GM21526 (cell line): Measurements from ENCODE around the gene ZDHHC8.

ENCODE experiments used
- ATAC-seq: cut with Tn5 transposase; IDR thresholded peaks from one replicate; pipeline ENCODE4 v1.9.1; 2021; ENCODE audit warnings: moderate library complexity; ENCODE audit not compliant: unreplicated experiment, low FRiP score

The ZDHHC8 gene

DNA sequence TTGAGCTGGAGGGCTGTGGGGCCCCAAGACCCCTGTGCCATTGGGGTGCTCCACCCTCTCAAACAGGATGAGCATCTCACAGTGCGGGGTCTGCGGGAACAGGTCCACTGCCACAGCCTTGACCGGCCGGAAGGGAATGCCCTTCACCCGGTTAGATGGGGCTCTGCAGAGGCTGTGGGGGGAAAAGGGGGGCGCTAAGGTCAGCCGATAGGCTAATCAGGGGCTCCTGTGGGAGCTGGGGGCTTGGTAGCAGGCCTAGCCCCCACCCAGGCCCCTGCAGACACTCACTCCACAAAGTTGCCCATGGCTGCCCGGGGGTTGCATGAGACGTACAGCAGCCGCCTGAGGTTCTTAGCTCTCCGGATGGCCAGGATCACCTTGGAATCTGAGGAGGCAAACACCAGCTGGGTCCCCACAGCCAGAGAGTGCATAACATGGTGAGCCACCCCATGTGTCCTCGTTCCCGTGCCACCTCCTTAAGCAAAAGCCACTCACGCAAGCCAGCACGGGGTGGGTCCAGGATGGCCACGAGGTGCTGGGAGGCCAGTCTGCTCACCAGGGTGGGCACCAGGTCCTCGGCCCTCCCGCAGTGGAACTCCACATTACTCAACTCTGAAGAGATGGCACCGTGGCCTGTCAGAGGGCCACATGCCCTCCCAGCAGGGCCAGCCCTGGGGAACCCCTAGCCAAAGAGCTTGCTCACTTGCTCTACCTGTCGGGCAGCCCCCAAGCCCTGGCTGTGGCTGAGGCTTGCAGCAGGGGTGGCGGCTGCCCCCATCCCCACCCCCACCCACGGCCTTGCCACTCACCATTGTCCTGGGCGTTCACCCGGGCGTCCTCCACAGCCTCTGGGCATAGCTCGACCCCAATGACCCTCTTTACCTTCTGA is 18.7 kb upstream of the ZDHHC8 start:
- no peak for ATAC-seq

DNA sequence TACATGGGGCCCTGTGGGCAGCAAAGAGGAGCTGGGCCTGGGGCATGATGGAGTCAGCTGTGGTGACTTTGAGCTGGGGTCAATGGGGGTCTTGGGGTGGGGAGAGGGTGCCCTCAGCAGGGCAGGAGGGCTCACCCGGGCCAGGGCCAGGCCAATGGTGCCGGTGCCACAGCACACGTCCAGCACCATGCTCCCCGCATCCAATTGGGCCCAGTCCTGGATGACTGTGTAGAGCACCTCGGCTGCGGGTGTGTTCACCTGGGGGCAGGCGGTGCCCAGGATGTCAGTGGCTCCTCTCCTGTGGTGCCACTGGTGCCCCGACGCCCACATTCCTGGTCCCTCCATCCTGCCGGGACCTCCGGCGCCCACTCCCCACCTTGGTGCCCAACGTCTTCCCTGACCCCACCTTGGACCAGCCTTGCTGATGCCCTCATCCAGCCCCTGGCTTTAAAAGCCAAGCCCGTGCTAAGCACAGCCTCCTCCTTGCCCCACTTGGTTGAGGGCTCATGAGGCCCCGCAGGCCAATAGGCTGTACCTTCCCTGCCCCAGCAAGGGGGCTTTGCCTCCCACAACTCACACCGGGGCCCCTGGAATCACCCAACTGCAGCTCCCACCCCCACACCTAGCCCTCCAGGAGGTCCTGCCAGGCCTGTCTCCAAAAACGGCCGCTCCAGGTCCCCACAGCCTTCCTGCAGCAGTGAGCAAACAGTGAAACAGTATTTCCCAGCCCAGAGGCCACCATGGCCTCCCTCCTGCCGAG is 17.9 kb upstream of the ZDHHC8 start:
- ATAC-seq, result no peak

DNA sequence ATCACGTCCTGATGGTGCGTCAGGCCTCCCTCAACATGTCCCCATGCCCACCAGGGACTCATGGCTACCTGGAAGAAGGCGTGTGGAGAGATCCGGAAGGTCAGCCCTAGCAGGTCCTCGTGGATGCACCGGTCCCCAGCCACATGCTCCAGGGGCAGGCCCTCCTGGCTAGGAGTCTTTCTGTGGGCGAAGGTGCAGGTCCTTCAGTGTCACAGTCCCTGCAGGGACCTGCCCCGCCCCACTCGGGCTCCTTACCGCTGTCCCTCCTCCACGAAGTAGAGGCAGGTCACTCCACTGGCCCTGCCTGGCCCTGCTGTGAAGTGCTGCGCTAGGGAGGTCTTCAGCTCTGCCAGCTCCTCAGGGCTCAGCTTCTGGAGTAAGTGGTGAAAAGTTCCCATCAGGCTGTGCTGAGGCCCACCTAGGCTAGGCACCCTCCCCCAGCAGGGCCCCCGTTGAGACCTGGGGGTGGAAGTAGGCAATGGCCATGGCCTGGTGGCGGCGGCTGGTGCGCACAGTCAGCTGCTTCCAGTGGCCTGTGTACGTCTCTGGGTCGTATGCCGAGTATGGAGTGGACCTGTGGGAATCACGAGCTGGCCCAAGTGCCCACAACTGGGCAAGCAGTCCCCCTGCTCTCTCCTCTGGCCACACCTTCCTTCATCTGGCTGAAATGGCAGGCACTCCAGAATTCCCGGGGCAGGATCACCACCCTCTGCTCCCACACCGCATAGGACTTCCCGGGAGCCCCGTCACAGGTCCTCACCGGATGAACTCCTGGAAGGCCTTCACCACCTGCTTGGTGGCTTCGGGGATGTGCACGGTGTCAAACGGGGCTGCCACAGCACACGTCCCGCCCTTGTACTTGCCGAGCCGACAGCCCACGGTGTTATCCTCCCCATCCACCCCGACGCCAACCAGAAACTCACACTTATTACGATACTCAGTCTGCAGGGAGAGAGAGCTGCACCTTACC is 16.8 kb upstream of the ZDHHC8 start:
- no peak for ATAC-seq

DNA sequence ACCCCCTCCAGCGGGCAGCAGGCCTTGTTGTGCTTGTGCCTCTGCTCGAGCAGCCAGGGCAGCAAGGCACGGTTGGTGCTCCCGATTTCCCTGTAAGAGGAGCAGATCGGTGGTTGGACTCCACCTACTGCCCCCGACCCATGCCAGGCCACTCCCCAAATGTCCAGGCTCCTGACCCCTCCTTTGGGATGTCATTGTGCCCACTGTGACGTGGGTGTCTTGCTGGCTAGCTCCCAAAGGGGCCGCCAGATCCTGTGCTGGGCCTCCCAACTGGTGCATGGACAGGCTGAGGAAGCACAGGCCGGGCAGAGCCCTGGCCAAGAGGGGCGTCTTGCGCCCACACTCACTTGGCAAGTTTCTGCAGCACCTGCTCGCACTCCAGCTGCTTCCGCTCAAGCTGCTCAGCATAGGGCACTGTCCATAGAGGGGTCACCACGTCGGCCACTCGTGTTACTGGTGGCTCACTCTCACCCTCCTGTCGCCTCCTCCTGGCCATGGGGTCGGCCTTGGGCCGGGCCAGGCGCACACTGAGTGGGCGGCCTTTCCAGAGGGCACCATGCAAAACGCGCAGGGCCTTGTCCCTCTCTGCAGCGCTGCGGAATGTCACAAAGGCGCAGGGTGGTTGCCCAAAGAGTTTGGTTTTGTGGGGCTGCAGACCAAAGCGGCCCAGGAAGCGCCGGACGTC is 15.8 kb upstream of the ZDHHC8 start, which contains the start of gene RANBP1:
Gene RANBP1 (plus strand): TSS at position 414 of the 685 bp plus-strand sequence. CDS start 81 bp downstream, at position 495.
- no peak for ATAC-seq

DNA sequence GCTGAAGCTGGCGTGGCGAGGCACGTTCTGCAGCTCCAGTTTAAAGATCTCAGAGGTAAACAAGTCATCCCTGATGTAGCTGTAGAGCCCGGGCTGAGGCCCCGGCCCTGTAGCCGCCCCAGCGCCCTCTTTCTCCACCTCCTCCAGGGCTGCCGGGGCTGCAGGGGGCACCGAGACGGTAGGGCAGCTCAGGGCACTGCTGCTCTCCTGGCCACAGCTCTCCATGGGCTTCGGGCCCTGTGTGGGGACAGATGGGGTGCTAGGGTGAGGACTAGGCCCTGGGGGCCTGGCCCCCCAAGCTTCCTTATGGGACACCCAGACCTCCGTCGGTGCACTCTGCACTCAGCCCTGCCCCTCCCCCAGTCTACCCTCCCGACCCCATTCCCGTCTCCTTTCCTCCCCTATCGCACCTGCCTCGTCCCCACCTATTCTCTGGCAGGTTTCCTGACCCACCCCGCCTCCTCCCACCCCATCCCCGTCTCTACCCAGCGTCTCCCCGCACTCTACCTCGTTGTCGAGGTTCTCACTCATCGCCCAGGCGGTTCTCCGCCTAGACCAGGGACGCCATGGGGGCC is 15.1 kb upstream of the ZDHHC8 start:
- no peak for ATAC-seq

DNA sequence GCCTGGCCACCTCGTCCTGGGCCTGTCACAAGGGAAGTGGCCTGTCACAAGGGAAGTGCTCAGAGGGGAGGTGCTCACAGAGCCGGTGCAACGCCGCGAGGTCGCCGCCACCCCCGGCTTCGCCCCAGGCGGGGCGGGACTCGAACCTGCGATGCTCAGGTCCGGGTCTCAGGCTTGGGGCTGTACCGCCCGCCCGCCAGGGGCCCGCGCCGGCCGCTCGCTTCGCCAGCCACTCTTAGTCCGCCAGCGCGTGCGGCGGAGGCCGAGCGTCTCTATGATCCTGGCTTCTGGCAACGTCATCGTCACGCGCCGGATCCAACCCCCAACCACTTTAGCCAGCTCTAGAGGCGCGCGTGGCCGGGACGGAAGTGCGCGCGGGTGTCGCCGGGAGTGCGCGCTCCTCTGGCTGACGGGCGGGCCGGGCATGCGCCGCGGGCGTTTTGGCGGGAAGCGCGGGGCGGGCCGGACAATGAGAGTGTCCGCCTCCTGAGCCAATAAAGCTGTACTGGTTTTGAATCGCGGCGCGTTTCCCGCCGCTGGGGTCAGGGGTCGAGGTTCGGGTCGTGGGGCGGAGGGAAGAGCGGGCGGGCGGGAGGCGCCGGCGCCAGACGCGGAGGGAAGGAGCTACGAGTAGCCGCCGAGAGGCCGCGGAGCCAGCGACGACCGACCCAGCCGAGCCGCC is 14.5 kb upstream of the ZDHHC8 start, which contains the start of gene TRMT2A:
Gene TRMT2A (minus strand): TSS at position 276 of the 682 bp plus-strand sequence. CDS start 320 bp downstream, outside the sequence.
- peak; percentile 57 for ATAC-seq

DNA sequence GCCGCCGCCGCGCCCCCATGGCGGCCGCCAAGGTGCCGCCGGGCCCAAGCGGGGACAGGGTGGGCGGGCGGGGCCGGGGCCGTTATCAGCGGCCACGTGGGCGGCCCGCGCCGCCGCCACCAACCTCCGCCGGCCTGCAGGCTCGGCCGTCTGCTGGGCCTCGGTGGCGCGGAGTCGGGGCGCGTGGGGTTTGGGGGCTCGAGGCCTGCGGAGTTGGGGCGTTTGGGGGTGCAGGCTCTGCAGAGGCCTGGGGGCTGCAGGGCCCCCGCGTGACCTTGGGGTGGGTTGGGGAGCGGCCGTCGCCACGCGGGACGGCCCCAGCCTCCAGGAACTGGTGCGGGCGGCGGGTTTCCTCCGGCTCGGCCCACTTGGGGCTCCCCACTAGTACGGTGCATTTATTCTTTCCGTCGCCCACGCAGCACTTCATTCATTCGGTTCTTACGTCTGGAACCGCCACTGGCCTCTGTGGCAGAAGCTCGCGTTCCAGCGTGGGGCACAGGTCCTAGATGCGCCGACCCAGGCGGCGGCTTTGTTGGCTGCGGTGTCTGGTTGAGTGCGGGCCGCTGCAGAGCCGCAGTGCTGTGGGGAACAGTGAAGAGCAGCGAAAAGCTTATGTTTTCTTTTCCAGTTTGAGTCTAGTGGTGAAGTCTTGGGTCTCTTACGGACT is 13.8 kb upstream of the ZDHHC8 start:
- ATAC-seq, result peak; percentile 13

DNA sequence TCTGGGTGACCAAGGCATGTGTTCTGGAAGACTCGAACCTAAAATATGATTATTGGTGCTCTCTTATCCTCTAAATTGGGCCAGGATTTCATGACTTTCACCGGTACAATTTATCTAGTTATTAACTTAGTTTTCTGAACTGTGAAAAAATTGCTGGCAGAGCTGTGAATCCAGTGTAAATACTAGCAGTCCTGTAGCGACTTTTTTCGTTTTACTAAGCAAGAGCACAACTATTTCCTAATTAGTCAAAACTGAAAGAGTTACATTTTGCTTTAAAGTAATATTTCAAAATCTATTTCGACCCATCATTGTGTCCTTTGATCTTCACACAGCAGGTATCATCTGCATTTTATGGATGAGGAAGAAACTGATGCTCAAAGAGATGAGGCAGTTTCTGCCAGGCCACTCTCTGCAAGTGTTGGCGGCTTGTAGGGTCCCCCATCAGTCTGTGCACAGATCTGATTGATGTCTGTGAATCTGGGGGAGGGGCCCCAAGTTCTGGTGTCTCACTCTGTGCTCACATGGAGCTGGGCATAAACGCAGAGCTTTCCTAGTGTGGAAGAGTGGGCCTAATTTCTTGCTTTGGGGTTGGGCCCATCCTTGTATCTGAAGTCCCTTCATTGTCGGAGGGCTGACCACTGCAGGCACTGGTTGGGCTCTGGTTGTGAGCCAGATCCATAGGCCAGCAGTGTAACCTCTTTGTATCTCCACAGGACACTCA is 13.1 kb upstream of the ZDHHC8 start:
- ATAC-seq, result no peak

DNA sequence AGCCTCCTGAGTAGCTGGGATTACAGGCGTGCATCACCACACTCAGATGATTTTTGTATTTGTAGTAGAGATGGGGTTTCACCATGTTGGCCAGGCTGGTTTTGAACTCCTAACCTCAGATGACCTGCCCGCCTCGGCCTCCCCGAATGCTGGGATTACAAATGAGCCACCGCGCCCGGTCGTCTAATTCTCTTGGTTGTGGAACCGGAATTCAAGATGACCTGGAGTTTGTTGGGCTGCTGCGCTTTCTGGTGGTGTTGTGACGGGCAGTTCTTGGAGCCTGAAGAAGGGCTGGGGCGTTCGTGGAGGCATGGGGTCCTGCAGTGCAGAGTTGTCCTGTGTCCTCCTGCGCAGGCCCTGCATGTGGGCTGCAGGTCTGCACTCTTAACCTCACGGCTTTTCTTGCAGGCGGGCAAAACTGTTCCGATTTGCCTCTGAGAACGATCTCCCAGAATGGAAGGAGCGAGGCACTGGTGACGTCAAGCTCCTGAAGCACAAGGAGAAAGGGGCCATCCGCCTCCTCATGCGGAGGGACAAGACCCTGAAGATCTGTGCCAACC is 9.7 kb upstream of the ZDHHC8 start:
- no peak for ATAC-seq

DNA sequence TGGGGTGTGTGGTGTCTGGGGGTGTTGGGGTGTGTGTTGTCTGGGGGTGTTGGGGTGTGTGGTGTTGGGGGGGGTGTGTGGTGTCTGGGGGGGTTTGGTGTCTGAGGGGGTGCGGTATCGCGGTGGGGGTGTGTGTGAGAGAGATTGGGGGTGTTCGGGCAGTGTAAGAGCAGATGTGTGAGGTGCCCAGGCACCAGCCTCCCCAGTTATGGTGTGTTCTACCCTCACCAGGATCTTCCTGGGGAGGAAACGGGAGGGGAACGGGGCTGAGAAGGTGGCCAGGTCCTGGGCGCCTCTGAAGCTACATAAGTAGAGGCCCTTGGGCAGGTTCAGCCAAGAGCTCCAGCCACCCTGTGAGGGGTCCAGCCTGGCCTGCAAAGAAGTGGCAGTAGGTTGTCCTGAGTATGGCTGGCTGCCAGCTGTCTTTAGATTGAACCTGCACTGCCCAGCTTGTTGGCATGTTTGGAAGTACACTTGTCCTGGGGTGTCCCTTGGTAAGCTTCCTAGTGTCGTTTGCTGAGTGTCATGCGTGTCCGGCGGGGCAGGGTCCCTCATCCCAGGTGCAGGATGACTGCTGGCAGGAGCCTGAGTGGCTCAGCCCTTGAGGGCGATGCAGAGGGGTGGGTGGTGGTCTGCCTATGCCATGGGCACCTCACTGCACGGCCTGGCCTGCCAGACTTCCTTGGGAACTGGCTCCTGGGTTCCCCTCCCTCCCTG is 8.1 kb upstream of the ZDHHC8 start:
- ATAC-seq, result no peak

DNA sequence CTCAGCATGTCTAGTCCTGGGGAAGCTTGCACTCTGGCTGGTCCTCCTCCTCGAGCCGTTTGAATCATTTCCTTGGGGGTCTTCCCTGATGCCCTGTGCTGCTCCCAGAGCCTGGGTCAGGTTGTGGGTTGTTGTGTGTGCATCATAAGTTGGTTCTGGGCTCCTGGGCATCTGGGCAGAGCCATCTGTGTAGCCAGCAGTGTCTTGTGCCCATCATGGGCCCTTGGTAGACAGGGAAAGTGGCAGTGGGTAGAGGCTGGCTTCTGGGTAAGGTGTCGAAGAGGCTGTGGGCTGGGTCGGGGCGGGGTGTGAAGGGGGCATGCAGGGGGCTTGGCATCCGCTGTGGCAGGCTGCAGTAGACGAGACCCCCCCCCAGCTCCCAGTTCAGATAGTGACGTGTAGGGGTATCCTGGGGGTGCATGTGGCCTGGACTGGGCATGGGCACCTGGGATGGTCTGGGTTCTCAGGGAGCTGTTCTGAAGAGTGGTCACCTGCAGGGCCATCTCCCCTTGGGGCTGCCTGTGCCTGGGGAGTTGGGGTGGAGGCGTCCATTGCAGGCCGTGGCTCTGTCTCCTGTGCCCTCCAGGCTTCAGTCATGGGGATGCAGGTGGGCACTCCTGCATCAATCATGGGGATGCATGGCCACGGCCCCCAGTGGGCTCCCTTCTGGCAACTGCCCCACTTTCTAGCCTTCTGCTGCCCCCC is 7.4 kb upstream of the ZDHHC8 start:
- no peak for ATAC-seq

DNA sequence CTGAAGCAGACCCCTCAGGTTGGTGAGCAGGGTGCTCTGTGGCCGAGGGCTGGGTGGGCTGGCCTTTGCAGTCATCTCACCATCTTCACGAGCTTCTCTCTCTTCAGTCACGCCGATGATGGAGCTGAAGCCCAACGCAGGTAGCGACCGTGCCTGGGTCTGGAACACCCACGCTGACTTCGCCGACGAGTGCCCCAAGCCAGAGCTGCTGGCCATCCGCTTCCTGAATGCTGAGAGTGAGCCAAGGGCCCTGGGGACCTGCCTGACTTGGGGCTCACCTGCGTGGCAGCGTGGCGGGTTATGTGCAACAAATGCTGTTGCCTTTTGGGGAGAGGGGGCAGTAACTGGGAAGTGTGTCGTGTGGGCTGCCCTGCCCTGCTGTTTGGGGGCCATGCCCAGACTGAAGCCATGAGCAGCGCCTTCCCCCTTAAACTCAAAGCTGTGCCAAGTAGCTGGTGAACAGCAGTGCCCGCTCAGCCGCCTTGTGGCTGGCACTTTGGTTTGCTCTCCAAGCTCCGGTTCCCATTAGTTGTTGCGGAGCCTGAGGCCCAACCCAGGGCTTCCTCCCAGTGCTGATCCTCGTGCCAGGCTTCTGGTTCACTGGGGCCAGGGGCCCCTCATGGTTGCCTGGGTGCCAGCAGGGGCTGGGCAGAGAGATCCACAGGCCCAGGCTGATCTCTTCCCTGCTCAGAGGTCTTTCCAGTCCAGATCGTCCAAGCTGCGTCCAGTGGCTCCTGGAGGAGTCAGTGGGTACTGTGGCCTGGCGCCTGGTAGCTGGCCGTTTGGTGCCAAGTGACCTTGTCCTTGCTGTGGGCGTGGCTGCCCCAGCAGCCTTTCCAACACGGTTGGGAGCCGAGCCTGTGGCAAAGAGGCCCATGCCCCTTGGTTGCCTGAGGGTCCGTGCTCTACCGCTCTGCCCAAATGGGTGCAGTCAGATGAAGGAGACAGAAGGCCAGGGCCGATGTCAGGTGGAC is 6.1 kb upstream of the ZDHHC8 start:
- ATAC-seq, result no peak

DNA sequence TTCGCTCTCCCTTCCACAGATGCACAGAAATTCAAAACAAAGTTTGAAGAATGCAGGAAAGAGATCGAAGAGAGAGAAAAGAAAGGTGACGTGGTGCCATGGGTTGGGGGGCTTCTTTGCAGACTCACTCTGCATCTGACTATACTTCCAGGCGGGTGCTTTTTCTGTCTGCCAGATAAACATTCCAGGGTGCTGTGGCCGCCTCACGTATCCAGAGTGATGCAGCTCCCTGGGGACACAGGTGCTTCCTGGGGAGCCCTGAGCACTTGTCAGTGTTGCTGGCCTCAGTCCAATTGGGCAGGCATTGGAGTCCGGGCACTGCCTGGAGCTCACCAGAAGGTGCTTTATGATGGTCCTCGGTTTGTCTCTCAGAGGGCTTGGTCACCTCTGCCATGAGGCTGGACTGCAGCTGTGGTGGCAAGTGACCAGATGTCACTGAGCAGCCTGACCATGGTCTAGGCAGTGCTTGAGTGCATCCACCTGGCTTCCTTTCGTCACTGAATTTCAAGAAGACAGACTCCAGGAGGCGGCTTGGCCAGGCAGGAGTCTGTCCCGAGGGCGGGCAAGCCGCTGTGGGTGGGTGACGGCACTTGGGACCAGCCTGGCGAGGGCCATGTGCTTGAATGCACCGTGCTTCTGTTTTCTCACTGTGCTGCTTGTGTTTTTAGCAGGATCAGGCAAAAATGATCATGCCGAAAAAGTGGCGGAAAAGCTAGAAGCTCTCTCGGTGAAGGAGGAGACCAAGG is 5.1 kb upstream of the ZDHHC8 start:
- ATAC-seq, result no peak

DNA sequence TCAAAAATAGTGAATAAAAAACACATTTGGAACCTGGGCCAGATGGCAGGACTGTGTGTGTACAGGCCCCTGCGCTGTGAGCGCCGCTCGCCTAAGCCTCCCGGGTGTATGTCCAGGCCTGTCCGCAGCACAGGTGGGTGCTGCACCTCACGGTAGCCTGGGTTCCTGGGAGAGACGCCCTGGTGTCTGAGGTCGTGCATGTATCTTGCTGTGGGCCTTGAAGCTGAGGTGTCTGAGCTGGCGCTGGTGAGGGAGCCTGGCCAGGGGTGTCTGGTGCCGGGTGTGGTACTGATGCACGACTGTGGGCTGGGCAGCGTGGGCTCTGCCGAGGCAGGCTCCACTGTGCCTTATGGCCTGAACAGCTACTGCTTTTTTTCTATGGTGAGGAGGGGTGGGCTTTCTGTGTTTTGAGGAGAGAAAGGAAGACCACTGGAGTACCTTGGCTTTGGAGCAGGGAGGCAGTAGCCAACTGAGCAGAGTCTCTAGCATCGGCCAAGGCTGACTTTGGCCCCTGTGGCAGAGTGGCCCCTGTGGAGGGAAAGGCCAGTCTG is 4.2 kb upstream of the ZDHHC8 start:
- ATAC-seq, result no peak
